ENCODE data around the gene NDOR1.

DNA sequence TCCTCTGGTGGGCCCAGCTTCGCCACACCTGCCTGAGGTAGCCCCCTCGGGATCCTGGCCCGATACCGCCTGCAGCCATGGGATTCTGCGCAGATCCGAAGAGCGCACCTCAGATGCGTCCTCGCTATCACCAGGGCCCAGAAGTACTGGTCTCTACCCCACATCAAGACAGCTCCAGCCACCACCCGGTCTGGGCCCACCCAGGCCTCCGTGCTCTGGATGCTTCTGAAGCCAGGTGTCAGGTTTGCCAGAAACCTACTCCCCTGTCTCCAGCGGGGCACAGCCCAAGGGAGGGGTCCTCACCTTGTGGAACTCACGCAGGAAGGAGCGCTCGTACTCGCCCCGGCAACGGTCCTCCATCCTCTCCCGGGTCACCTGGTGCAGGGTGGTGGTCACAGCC lies 19.6 kb upstream of the NDOR1 start:
- TF ChIP-seq, protein P1, sequence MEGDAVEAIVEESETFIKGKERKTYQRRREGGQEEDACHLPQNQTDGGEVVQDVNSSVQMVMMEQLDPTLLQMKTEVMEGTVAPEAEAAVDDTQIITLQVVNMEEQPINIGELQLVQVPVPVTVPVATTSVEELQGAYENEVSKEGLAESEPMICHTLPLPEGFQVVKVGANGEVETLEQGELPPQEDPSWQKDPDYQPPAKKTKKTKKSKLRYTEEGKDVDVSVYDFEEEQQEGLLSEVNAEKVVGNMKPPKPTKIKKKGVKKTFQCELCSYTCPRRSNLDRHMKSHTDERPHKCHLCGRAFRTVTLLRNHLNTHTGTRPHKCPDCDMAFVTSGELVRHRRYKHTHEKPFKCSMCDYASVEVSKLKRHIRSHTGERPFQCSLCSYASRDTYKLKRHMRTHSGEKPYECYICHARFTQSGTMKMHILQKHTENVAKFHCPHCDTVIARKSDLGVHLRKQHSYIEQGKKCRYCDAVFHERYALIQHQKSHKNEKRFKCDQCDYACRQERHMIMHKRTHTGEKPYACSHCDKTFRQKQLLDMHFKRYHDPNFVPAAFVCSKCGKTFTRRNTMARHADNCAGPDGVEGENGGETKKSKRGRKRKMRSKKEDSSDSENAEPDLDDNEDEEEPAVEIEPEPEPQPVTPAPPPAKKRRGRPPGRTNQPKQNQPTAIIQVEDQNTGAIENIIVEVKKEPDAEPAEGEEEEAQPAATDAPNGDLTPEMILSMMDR (IDR thresholded peaks at IDR 0.05; ENCODE audit: low read depth, low read length, poor library complexity, severe bottlenecking), result no peak
- TF ChIP-seq EZH2phosphoT487 (IDR thresholded peaks at IDR 0.05; ENCODE audit: borderline replicate concordance, low read length), result no peak
